Measurements from ENCODE around the gene ZSCAN21. TPM values are rescaled to one million over a fixed set of nuclear protein-coding genes. Genes with fewer than 3 reads are reported as not detected.

The ZSCAN21 gene
- total RNA-seq, 1 donor from 2014 or later, result 11.6 TPM

GRCh38 chr7:100072462-100072861 is 22.9 kb downstream of the ZSCAN21 start:
- Histone ChIP-seq H3K27me3 (ENCODE audit: control insufficient read depth, insufficient read depth, low read length) (no peaks in the 10 kb centered on the region), H3K36me3 (ENCODE audit: control insufficient read depth, insufficient read depth, low read length) (peaks cover 42% of the 10 kb centered on the region), H3K4me3 (ENCODE audit: low read depth, low read length) (no peak overlapping the region)
- no peak for DNase-seq (ENCODE audit: low read depth)
- FAIRE-seq, result no peak
- TF ChIP-seq CTCF (IDR thresholded peaks at IDR 0.05; ENCODE audit: insufficient read depth, low read length, severe bottlenecking), result no peak

GRCh38 chr7:100074841-100075240 is 25.3 kb downstream of the ZSCAN21 start:
- FAIRE-seq, result no peak
- TF ChIP-seq CTCF (IDR thresholded peaks at IDR 0.05; ENCODE audit: insufficient read depth, low read length, severe bottlenecking), result no peak
- Histone ChIP-seq H3K36me3 (ENCODE audit: control insufficient read depth, insufficient read depth, low read length) (peaks cover 48% of the 10 kb centered on the region), H3K4me3 (ENCODE audit: low read depth, low read length) (no peak overlapping the region), H3K27me3 (ENCODE audit: control insufficient read depth, insufficient read depth, low read length) (no peaks in the 10 kb centered on the region)
- DNase-seq (ENCODE audit: low read depth), result no peak

- FAIRE-seq (no peak), DNase-seq (ENCODE audit: low read depth) (no peak)
Measured at GRCh38 chr7:100075418-100075817, 25.8 kb downstream of the ZSCAN21 start.

GRCh38 chr7:100077205-100077604 is 27.6 kb downstream of the ZSCAN21 start:
- H3K4me3 ChIP-seq (ENCODE audit: low read depth, low read length), result no peak overlapping the region
- TF ChIP-seq CTCF (IDR thresholded peaks at IDR 0.05; ENCODE audit: insufficient read depth, low read length, severe bottlenecking), result no peak
- no peak for FAIRE-seq
- no peaks in the 10 kb centered on the region for H3K27me3 ChIP-seq (ENCODE audit: control insufficient read depth, insufficient read depth, low read length)
- peaks cover 34% of the 10 kb centered on the region for H3K36me3 ChIP-seq (ENCODE audit: control insufficient read depth, insufficient read depth, low read length)
- DNase-seq (ENCODE audit: low read depth), result no peak

More at GRCh38 chr7:100075418-100075817, 25.8 kb downstream of the ZSCAN21 start:
- H3K36me3 ChIP-seq (ENCODE audit: control insufficient read depth, insufficient read depth, low read length), result peaks cover 48% of the 10 kb centered on the region
- TF ChIP-seq CTCF (IDR thresholded peaks at IDR 0.05; ENCODE audit: insufficient read depth, low read length, severe bottlenecking), result no peak
- H3K27me3 ChIP-seq (ENCODE audit: control insufficient read depth, insufficient read depth, low read length), result no peaks in the 10 kb centered on the region
- H3K4me3 ChIP-seq (ENCODE audit: low read depth, low read length), result no peak overlapping the region

GRCh38 chr7:100079024-100079560 is 29.5 kb downstream of the ZSCAN21 start:
- no peaks in the 10 kb centered on the region for H3K27me3 ChIP-seq (ENCODE audit: control insufficient read depth, insufficient read depth, low read length)
- no peak overlapping the region for H3K4me3 ChIP-seq (ENCODE audit: low read depth, low read length)
- DNase-seq (ENCODE audit: low read depth), result no peak
- peaks cover 20% of the 10 kb centered on the region for H3K36me3 ChIP-seq (ENCODE audit: control insufficient read depth, insufficient read depth, low read length)
- FAIRE-seq, result no peak
- no peak for TF ChIP-seq CTCF (IDR thresholded peaks at IDR 0.05; ENCODE audit: insufficient read depth, low read length, severe bottlenecking)

- DNase-seq (ENCODE audit: low read depth) (peak; percentile 12), FAIRE-seq (no peak)
- no peak for TF ChIP-seq CTCF (IDR thresholded peaks at IDR 0.05; ENCODE audit: insufficient read depth, low read length, severe bottlenecking)
Measured at GRCh38 chr7:100080907-100081534, 31.4 kb downstream of the ZSCAN21 start.

More at GRCh38 chr7:100080907-100081534, 31.4 kb downstream of the ZSCAN21 start:
- peaks cover 11% of the 10 kb centered on the region for H3K36me3 ChIP-seq (ENCODE audit: control insufficient read depth, insufficient read depth, low read length)
- H3K27me3 ChIP-seq (ENCODE audit: control insufficient read depth, insufficient read depth, low read length), result no peaks in the 10 kb centered on the region
- H3K4me3 ChIP-seq (ENCODE audit: low read depth, low read length), result peak overlapping the region; percentile 80

Data from bronchial epithelial cell (primary cell).